Right hindlimb (tissue), 1 donor: ENCODE measurements around the gene PCDHGC4.
A peak's percentile ranks its signal among the peaks of the same experiment; 100 is the strongest.

Experiments used
- DNase-seq: peaks from one replicate; pipeline ENCODE4 v3.0.0-alpha.2; 2018

The PCDHGC4 gene

GRCh38 chr5:141484641-141485311, at the start of gene PCDHGC4:
TSS of gene PCDHGC4 (plus strand) at chr5:141485030. CDS start at chr5:141485174, 144 bp downstream.
- DNase-seq = peak; percentile 60

GRCh38 chr5:141437221-141437620, 47.6 kb upstream of the PCDHGC4 start:
- DNase-seq = no peak

- DNase-seq = no peak
Observed at GRCh38 chr5:141439411-141440141, 45.3 kb upstream of the PCDHGC4 start.

- DNase-seq = no peak
Observed at GRCh38 chr5:141440341-141440740, 44.5 kb upstream of the PCDHGC4 start.

GRCh38 chr5:141441571-141442170, 43.2 kb upstream of the PCDHGC4 start:
- no peak for DNase-seq

- DNase-seq = no peak
Observed at GRCh38 chr5:141465351-141465750, 19.5 kb upstream of the PCDHGC4 start.

GRCh38 chr5:141475625-141476131, 9.2 kb upstream of the PCDHGC4 start, which contains the start of gene PCDHGC3:
TSS of gene PCDHGC3 (plus strand) at chr5:141475966. CDS start at chr5:141476117, 151 bp downstream.
- peak; percentile 97 for DNase-seq

- DNase-seq = peak; percentile 92
Observed at GRCh38 chr5:141476132-141476911, 8.5 kb upstream of the PCDHGC4 start.

GRCh38 chr5:141477044-141477575, 7.7 kb upstream of the PCDHGC4 start:
- DNase-seq = no peak

- DNase-seq = no peak
Observed at GRCh38 chr5:141477815-141478214, 7.0 kb upstream of the PCDHGC4 start.

GRCh38 chr5:141478321-141478945, 6.4 kb upstream of the PCDHGC4 start:
- DNase-seq = no peak

- DNase-seq = no peak
Observed at GRCh38 chr5:141479776-141480175, 5.1 kb upstream of the PCDHGC4 start.

GRCh38 chr5:141483902-141484301, 928 bp upstream of the PCDHGC4 start:
- DNase-seq = no peak

- no peak for DNase-seq
Observed at GRCh38 chr5:141484310-141484640, 555 bp upstream of the PCDHGC4 start.

- DNase-seq = no peak
Observed at GRCh38 chr5:141485321-141486055, 658 bp downstream of the PCDHGC4 start.

- DNase-seq = no peak
Observed at GRCh38 chr5:141486091-141486490, 1.3 kb downstream of the PCDHGC4 start.

GRCh38 chr5:141487131-141487530, 2.3 kb downstream of the PCDHGC4 start:
- DNase-seq = no peak

- DNase-seq = no peak
Observed at GRCh38 chr5:141488591-141489561, 4.0 kb downstream of the PCDHGC4 start, which contains the start of gene PCDHGC5. TSS of gene PCDHGC5 (plus strand) at chr5:141489081. CDS start at chr5:141489241, 160 bp downstream.

GRCh38 chr5:141489841-141490240, 5.0 kb downstream of the PCDHGC4 start:
- DNase-seq = no peak

- DNase-seq = no peak
Observed at GRCh38 chr5:141490271-141490670, 5.4 kb downstream of the PCDHGC4 start.
